Vein endothelial cell (primary cell): ENCODE measurements around the gene TMEM269. TPM values are rescaled to one million over a fixed set of nuclear protein-coding genes. Genes with fewer than 3 reads are reported as not detected.

Experiments used
- total RNA-seq: library from RNA; depleted of rRNA; stranded (reverse); fragments of >200 nt; gene quantifications from 2 replicates; pipeline ENCODE4 v1.2.3, GENCODE V29; 2012

The TMEM269 gene, protein sequence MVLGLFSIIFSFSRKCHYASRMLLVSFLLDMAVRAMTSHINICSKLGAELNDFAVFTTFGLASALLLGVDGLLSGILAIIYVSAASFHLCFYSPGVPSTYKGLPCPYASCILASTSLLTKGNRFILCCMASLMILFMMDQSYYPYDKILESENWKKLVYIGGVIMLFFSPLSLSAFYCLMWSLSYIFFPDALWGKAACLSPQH
- not detected in 2 replicates for total RNA-seq

DNA sequence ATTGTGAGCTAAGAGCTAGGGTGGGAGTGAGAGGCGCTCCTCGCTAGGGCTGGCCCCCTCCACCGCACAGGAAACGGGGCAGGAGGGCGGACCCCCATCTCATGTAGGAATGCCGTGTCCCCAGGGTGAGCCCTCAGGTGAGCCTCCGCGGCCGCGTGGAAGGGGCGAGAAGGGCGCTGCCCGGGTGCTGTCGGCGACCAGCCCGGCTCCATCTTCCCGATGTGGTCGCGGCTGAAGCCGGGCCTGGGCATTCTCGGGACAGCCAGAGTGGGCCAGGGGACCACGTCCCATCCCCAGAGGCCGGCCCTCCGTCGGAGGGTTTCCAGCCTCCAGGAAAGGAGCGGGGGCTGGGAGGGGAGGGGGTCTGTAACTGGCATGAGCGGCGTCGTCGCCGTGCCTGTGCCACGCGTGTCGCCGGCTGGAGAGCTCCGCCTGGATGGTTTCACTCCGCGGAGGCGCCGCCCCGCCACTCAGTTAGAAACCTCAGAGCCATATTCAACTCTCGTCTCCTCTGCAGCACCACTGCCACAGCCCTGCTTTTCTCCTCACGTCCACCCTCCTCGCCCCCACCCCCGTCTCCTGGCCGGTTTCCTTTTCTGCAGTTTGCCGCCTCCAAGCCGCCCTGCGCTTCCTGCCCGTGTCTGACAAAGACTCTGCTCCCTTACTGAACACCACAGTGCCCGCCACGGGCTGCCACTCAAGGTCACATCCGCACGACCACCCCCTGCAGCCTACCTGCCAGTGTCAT lies at the start of gene TMEM269:
Gene TMEM269, plus strand, starts transcription at position 46 of the 748 bp plus-strand sequence. CDS start 4,903 bp downstream, outside the sequence.

DNA sequence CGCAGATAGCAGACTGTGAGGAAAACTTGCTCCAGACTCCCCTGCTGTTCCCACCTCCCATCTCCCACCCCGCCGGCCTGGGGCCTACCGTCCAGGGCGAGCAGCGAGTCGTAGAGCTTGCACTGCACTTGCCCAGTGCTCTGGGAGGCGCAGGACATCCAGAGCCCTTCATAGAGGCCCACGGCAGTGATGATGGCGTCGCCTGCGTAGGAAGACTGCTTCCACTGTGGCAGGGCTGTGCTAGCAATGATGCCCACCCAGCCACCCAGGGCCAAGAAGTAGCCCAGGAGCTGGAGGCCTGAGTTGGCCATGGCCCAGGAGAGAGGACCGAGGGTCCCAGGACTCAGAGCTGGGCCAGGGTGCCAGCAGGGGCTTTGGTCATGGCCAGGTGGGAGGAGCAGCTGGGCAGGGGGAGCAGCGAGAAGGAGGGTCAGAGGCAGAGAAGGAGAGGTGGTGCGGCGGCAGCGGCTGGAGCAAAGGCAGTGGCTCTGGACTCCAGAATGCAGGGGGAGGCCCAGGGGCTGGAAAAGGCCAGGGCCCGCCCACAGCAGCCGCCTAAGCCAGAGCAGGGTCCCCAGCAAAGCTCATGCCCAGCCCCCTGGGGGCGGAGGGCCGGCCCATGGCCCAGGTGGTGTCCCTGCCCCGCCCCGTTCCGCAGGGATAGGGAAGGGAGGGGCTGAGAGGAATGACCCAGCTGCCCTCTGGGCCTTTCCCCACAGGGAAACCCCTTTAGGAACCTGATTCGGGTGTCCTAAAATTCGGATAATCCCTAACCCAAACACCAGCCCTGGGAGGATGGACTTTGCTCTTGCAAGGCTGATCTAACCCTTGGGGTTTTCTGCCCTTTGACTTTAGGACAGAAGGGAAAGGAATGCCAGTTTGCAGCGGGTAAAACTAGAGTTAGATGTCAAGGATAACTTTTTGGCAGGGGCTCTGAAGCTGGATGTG lies 44.8 kb upstream of the TMEM269 start, which contains the start of gene CLDN19:
Gene CLDN19, minus strand, starts transcription at position 484 of the 948 bp plus-strand sequence. Its CDS starts 173 bp downstream, at position 311.

DNA sequence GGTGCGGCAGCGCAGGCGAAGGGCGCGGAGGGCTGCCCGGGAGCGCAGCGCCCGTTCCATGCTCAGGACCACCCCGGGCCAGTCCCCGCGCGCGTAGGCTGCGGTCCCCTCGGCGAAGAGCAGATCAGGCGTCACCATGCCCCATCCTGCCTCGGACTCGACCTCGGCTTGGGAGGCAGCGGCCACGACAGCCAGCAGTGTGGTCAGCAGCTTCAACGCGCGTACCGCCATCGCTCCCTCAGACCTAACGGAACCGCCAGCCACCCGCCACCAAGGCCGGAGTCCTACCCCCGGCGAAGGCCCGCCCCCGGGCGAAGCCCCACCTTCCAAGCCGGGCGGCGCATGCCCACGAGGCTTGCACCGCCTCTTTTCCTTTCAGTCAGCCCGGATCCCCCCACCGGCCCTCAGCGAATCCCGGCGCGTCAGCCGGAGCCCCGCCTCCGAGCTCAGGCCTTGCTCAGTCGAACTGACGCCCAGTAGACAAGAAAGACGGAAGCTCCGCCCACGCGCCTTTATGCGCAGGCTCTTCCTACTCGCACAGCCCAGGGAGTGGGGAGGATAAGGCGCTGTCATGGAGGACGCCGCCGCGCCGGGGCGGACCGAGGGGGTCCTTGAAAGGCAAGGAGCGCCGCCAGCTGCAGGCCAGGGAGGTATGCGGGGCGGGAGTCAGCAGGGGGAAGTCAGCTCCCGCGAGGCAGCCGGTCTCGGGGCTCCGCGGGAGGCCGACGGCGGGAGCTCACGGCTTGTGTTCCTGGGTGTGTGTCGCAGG lies 17.9 kb upstream of the TMEM269 start, which contains the start of the genes C1orf50 and P3H1:
Gene C1orf50, plus strand, starts transcription at position 509 of the 769 bp plus-strand sequence. Its CDS starts 63 bp downstream, at position 572.
Gene P3H1, minus strand, starts transcription at position 288 of the 769 bp plus-strand sequence. Its CDS starts 57 bp downstream, at position 231.

DNA sequence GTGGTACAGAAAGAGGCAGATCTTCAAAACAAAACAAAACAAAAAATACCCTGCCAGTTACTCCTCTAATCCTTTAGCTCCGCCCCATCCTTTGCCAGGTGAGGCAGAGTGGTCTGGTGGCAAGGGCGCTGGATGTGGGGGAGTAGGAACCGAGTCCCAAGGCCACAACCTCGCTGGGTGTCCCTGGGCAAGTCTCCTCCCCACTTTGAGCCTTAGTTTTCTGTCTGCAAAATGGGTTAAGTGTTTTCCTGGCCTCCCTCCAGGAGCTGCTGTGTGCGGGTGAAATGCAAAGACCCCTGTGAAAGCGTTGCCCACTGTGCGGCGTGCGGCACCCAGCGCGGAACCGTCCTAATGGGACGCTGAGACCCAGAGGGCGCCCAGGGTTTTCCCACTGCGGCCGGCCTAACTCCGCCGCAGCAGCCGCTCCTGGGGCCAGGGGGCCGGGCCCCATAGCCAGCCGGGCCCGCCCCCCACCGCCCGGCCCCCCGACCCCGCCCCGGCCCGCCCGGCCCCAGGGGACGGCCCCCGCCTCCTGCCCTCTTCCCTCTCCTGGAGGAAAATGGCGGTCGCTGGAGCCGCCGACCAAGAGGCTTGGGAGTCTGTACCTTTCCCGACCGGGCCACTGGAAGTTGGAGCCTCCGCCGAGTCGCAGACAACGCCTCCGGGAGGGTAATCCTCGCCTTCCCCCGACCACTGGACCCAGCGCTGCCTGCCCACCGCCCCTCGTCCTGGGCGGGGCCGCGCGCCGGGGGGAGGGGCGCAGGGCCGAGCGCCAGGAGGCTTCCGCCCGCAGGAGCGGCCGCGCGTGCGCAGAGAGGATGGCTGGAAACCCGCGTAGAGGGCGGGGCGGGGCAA lies 32.0 kb downstream of the TMEM269 start, which contains the start of the genes ERMAP and SVBP:
Gene ERMAP, plus strand, starts transcription at position 538 of the 855 bp plus-strand sequence. CDS start 13,327 bp downstream, outside the sequence.
Gene SVBP, minus strand, starts transcription at position 813 of the 855 bp plus-strand sequence. CDS start 853 bp downstream, outside the sequence.

DNA sequence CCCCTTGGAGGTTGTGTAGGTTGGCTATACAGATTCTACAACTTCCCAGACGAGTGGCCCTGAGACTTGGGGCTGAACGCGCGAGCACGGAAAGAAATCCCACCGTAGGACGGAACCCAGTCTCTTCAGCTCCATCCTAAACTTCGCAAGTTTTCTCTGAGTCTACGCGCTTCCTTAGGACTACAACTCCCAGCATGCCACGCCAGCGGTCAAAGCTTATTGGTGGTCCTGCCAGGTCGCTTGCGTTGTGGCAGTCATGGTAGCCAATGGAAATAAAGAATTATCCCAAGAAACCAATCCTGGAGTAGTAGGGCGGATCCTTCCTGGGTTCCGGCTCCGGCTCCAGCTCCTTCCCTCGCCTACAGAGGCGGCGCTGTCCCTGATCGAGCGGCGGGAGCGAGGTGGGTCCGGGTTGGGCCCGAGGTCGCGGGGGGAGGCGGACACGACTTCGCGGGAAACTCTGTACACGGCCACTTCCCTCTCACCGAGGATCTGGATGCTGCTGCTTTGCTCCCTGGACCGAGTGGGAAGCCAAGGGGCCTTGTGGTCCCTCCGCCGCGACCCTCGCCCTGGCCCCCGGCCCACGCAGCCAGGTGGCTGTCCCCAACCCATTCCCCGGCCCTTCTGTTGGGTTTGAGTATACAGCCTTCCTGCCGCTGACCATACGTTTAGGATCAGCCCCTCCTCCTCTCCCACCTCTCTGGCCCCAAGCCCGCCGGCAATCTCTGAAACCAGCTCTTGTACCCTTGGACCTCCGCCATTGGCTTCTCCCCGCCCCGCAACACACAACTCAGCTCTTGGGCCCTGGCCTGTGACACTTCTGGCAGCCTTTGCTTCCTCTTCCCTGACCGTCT lies 61.7 kb downstream of the TMEM269 start, which contains the start of gene ZNF691:
Gene ZNF691, plus strand, starts transcription at position 357 of the 854 bp plus-strand sequence. CDS start 3,046 bp downstream, outside the sequence.

Other genes with a start within 250 kb of the TMEM269 start
- gene PPIH, start 126.6 kb upstream of the TMEM269 start, total RNA-seq: 28.4 and 40.8 TPM in 2 replicates
- 645 and 748 TPM in 2 replicates for gene YBX1, start 102.6 kb upstream of the TMEM269 start, total RNA-seq
- gene CLDN19, start 44.8 kb upstream of the TMEM269 start, total RNA-seq: not detected in 2 replicates
- gene P3H1, start 18.0 kb upstream of the TMEM269 start, total RNA-seq: 120 and 159 TPM in 2 replicates
- gene C1orf50, start 17.7 kb upstream of the TMEM269 start, total RNA-seq: 4.9 and 5.9 TPM in 2 replicates
- gene ERMAP, start 32.1 kb downstream of the TMEM269 start, total RNA-seq: 7.8 and 10.5 TPM in 2 replicates
- gene SVBP, start 32.4 kb downstream of the TMEM269 start, total RNA-seq: 17.6 and 25.2 TPM in 2 replicates
- gene ZNF691, start 61.6 kb downstream of the TMEM269 start, total RNA-seq: 5.9 and 6.2 TPM in 2 replicates
- gene SLC2A1, start 173.9 kb downstream of the TMEM269 start, total RNA-seq: 60.3 and 86.9 TPM in 2 replicates